Hematopoietic multipotent progenitor cell treated with erythropoietin and hydrocortisone succinate and interleukin-3 and kit ligand, for 6 days (in vitro differentiated cells): ENCODE measurements around the gene SLC16A3.

Source experiments
- DNase-seq: peaks from one replicate; pipeline ENCODE4 v3.0.0-alpha.2; 2015

SLC16A3 gene

DNA sequence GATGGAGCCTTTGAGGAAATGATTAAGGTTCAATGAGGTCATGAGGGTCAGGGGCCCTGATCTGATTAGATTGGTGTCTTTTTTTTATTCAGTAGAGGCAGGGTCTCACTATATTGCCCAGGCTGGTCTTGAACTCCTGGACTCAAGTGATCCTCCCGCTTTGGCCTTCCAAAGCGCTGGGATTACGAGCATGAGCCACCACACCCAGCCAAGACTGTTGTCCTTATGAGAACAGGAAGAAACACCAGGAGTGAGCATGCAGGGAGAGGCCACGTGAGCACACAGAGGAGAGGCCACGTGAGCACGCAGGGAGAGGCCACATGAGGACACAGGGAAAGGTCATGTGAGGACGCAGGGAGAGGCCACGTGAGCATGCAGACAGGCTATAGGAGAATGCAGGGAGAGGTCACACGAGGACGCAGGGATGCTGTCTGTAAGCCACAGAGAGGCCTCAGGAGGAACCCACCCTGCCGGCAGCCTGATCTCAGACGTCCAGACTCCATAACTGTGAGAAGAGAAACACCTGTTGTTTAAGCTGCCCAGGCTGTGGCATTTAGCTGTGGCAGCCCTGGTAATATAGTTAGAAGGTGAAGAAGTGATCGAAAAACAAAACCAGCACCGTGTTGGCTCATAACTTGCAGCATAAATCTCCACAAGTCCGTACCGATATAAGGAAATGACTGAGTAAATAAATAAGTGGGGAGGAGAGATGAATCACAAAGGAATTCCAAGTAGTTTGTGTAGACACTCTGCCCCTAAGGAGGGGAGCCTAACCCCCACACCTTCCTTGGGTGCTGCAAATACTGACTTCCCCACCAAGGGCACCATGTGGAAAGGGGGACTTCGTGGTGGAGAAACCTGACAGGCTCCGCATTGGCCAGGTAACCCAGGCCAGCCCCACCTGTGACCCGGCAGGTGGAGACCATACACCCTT, 59.3 kb downstream of the SLC16A3 start:
- DNase-seq = peak; percentile 63
